GM12878 (cell line): ENCODE data around the gene RAF1.

ENCODE experiments used
- CHD1 ChIP-seq: IDR thresholded peaks from 2 replicates; pipeline ENCODE4 v1.6.1; 2012; ENCODE audit warnings: low read depth, low read length, improper control_type of control experiment
- CTCF ChIP-seq, 3 experiments: IDR thresholded peaks in 2 of 3; conservative IDR thresholded peaks in 1 of 3; 2 replicates each; pipeline ENCODE4 v1.5.1; 2011; ENCODE audit warnings: low read depth in 3 of 3, low read length in 3 of 3, mild to moderate bottlenecking in 3 of 3, control low read depth in 2 of 3, moderate library complexity in 2 of 3, inconsistent platforms in 1 of 3, mixed read lengths in 1 of 3; ENCODE audit not compliant: control insufficient read depth in 2 of 3, insufficient read depth in 1 of 3; ENCODE audit errors: extremely low read depth in 1 of 3
- E2F4 ChIP-seq: IDR thresholded peaks from 2 replicates; pipeline ENCODE4 v1.6.1; 2012; ENCODE audit warnings: low read depth, low read length, improper control_type of control experiment
- MAX ChIP-seq: IDR thresholded peaks from 2 replicates; pipeline ENCODE4 v1.6.1; 2012; ENCODE audit warnings: low read depth, low read length, improper control_type of control experiment
- NRF1 ChIP-seq: conservative IDR thresholded peaks from 2 replicates; pipeline ENCODE4 v1.6.1; 2011; ENCODE audit warnings: mild to moderate bottlenecking, low read depth, low read length, improper control_type of control experiment
- RCOR1 ChIP-seq: conservative IDR thresholded peaks from 2 replicates; pipeline ENCODE4 v1.6.1; 2012; ENCODE audit warnings: low read depth, low read length, improper control_type of control experiment
- TCF7 ChIP-seq: IDR thresholded peaks from 2 replicates; pipeline ENCODE4 v1.6.1; 2014; ENCODE audit warnings: antibody characterized with exemption, borderline replicate concordance
- USF1 ChIP-seq: IDR thresholded peaks from 2 replicates; pipeline ENCODE4 v1.6.1; 2011; ENCODE audit warnings: borderline replicate concordance, low read depth, mild to moderate bottlenecking, moderate library complexity, mixed read lengths, low read length; ENCODE audit not compliant: insufficient read depth; ENCODE audit errors: extremely low read length
- ZNF217 ChIP-seq: fragments of 450-650 bp; IDR thresholded peaks from 2 replicates; pipeline ENCODE4 v1.6.1; 2017; ENCODE audit warnings: antibody characterized with exemption, mild to moderate bottlenecking

GRCh38 chr3:12644331-12644937 lies 19.5 kb downstream of the RAF1 start:
- no peak for TF ChIP-seq CTCF (IDR thresholded peaks at IDR 0.05 in 2 of 3, conservative IDR thresholded peaks at IDR 0.05 in 1 of 3; ENCODE audit: control insufficient read depth in 2 of 3, extremely low read depth in 1 of 3, insufficient read depth in 1 of 3, low read depth in 3 of 3, low read length in 3 of 3)
- no peak for TF ChIP-seq CHD1
- TF ChIP-seq ZNF217: no peak
- TF ChIP-seq TCF7: no peak
- no peak for TF ChIP-seq E2F4
- no peak for TF ChIP-seq RCOR1
- TF ChIP-seq USF1: no peak
- no peak for TF ChIP-seq MAX
- TF ChIP-seq NRF1: no peak
